Activated CD8-positive, alpha-beta T cell treated with anti-CD3 and anti-CD28 coated beads, Interleukin-2, amount 10 ng/mL, durations not matched to agents 7 days and 5 days (primary cell): ENCODE results near the gene OR1S1. TPM values are rescaled to one million over a fixed set of nuclear protein-coding genes. Genes with fewer than 3 reads are reported as not detected.
"Not testable (repeated sequence)": the region's sequence is repeated elsewhere in the genome, so short reads cannot be mapped to it uniquely, and the experiment has no call there.

ENCODE experiments used
- ATAC-seq: fragments of 150-1000 bp; cut with Tn5 transposase; one replicate; pipeline ENCODE4 v1.10.0; 2021; ENCODE audit warnings: moderate library complexity
- CTCF ChIA-PET: fragments of 350-600 bp; sonication (Branson Sonifier 250); formaldehyde crosslinking; loops from one replicate; lab custom pipeline; 2021; ENCODE audit warnings: antibody characterized with exemption; lab: Charles Lee
- POLR2A ChIA-PET: fragments of 350-600 bp; sonication (Branson Sonifier 250); formaldehyde crosslinking; loops from one replicate; lab custom pipeline; 2021; ENCODE audit warnings: antibody characterized with exemption; lab: Charles Lee
- DNase-seq: peaks from one replicate; pipeline ENCODE4 v3.0.0-alpha.2; 2020
- H3K27ac Mint-ChIP-seq: one replicate; pipeline ENCODE4 v1.8.0; 2021; ENCODE audit warnings: mild to moderate bottlenecking, mixed read lengths
- H3K27me3 Mint-ChIP-seq: one replicate; pipeline ENCODE4 v1.8.0; 2021; ENCODE audit warnings: low read depth, mixed read lengths
- H3K36me3 Mint-ChIP-seq: one replicate; pipeline ENCODE4 v1.8.0; 2021; ENCODE audit warnings: low read depth, mixed read lengths
- H3K4me1 Mint-ChIP-seq: one replicate; pipeline ENCODE4 v1.8.0; 2021; ENCODE audit warnings: low read depth, mixed read lengths
- H3K4me3 Mint-ChIP-seq: one replicate; pipeline ENCODE4 v1.8.0; 2021; ENCODE audit warnings: mild to moderate bottlenecking, mixed read lengths
- H3K9me3 Mint-ChIP-seq: one replicate; pipeline ENCODE4 v1.8.0; 2022; ENCODE audit warnings: mixed read lengths; ENCODE audit not compliant: insufficient read depth
- total RNA-seq, 2 experiments: library from RNA; stranded (reverse); gene quantifications; one replicate each; pipeline ENCODE4 v1.2.3, GENCODE V29; 2021

The OR1S1 gene
- total RNA-seq: not detected

DNA sequence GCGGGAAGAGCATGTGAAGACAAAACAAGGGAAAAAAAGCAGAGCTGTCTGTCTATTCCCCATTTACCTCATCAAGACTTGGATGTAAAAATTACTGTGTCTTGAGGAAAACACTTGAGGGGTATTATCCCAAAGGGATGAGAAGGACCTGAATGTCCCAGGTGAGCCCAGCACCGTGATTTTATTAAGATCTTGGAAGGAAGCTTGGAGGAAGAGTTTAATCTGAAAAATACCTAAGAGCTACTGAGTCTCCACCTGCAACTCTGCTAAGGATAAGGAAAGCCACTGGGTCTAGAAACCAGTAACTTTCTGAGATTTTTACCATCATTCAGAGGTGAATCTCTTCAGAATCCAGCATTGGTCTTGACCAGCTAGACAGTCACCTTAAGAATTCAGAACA lies at the start of gene OR1S1:
Gene OR1S1 (plus strand): TSS at position 301 of the 400 bp plus-strand sequence.
- not testable (repeated sequence) for DNase-seq

GRCh38 chr11:58164389-58164788 lies 48.1 kb upstream of the OR1S1 start:
- no peak for DNase-seq
- H3K4me3 Mint-ChIP-seq: no peak overlapping the region
- H3K27ac Mint-ChIP-seq: no peak overlapping the region
- ChIA-PET POLR2A (no interaction called here), CTCF (no interaction called here)
- H3K27me3 Mint-ChIP-seq: no peaks in the 10 kb centered on the region
- no peak for ATAC-seq
- H3K4me1 Mint-ChIP-seq: no peaks in the 10 kb centered on the region
- no peaks in the 10 kb centered on the region for H3K9me3 Mint-ChIP-seq
- no peaks in the 10 kb centered on the region for H3K36me3 Mint-ChIP-seq

More for the DNA sequence above, at the start of gene OR1S1:
- H3K4me1 Mint-ChIP-seq, CTCF ChIA-PET, ATAC-seq, H3K36me3 Mint-ChIP-seq, POLR2A ChIA-PET, H3K9me3 Mint-ChIP-seq, H3K4me3 Mint-ChIP-seq, H3K27ac Mint-ChIP-seq, H3K27me3 Mint-ChIP-seq: not testable (repeated sequence)

DNA sequence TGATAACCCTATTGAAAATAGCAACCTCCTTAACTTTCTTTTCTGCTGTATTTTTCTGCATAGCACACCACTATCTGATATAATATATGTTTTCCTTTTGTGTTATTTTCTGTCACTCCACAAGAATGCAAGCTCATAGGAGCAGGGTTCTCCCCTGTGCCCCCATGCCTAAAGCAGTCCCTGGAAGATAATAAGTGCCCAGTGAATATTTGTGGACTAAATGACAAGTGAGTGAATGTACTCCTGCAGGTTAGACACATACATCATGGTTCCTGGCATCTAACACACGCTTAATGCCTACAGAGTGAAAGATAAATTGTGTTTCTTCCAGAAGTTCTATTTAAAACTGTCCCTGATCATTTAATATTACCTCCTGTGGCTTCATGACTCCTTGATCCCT lies 47.5 kb upstream of the OR1S1 start:
- Mint-ChIP-seq H3K36me3 (no peaks in the 10 kb centered on the region), H3K4me1 (no peaks in the 10 kb centered on the region), H3K4me3 (no peak overlapping the region), H3K9me3 (no peaks in the 10 kb centered on the region), H3K27ac (no peak overlapping the region), H3K27me3 (no peaks in the 10 kb centered on the region)
- no peak for ATAC-seq
- ChIA-PET CTCF (no interaction called here), POLR2A (no interaction called here)
- no peak for DNase-seq

DNA sequence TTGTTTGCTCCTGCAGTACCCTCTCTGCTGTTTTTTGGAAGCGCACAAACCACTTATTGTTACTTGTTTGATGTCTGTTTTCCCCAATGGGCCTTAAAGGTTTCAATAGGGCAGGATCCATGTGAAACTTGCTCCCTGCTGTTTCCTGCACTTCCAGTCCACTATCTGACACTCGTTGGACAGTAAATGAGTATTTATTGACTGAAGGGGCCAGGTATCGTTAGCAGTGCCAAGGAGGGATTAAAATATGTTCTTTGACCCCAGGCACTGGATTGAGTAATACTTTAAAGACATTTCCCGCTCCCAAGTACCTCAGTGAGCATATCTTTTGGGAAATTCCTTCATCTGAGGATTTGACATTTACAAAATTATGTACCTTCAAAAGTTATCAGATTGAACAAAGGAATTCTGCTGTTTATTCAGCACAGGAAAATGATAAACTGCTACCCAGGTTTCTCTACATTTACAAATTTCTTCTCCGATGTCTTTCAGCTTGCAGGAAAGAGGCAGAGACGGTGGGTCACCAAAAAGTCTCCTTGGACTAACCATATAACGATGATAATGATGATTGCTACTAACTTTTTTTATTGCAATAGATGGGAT lies 46.9 kb upstream of the OR1S1 start:
- H3K4me3 Mint-ChIP-seq: no peak overlapping the region
- no peaks in the 10 kb centered on the region for H3K27me3 Mint-ChIP-seq
- no peaks in the 10 kb centered on the region for H3K9me3 Mint-ChIP-seq
- H3K4me1 Mint-ChIP-seq: no peaks in the 10 kb centered on the region
- DNase-seq: no peak
- no peak overlapping the region for H3K27ac Mint-ChIP-seq
- no peak for ATAC-seq
- ChIA-PET POLR2A (no interaction called here), CTCF (no interaction called here)
- H3K36me3 Mint-ChIP-seq: no peaks in the 10 kb centered on the region

DNA sequence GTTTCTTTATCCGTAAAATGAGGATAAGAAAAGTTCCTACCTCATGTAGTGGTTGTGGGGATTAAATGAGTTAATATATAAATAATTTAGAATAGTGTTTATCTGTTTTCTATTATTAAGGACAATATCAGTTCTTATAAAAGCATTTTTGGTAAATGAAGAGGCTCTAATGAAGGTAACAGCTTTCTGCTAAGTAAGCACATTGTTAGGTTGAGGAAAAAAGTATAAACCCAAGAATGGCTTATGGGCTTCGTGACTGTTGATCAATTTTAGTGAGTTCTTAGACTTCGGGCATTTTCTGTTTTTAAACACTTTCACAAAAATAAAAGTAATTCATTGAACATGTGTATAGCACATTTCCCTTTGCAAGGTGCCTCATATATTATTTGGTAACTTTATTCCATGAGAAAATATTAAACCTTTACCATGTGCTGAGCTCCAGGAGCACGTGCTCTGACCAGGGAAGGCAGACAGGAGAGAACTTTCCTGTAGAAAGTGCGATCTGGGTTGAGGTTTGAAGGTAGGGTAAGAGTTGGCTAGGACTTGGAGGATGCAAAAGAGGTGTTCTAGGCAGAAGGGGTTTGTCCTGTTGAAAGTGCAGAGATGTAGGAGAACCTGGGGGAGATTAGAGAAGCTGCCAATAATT lies 35.0 kb upstream of the OR1S1 start:
- H3K4me3 Mint-ChIP-seq: no peak overlapping the region
- no peaks in the 10 kb centered on the region for H3K9me3 Mint-ChIP-seq
- no peak for ATAC-seq
- DNase-seq: no peak
- no peaks in the 10 kb centered on the region for H3K4me1 Mint-ChIP-seq
- ChIA-PET POLR2A (no interaction called here), CTCF (no interaction called here)
- H3K27me3 Mint-ChIP-seq: no peaks in the 10 kb centered on the region
- no peak overlapping the region for H3K27ac Mint-ChIP-seq
- no peaks in the 10 kb centered on the region for H3K36me3 Mint-ChIP-seq

- ATAC-seq (no peak), DNase-seq (no peak)
- Mint-ChIP-seq H3K4me3 (no peak overlapping the region), H3K36me3 (no peaks in the 10 kb centered on the region), H3K9me3 (no peaks in the 10 kb centered on the region), H3K4me1 (no peaks in the 10 kb centered on the region), H3K27ac (no peak overlapping the region), H3K27me3 (no peaks in the 10 kb centered on the region)
- ChIA-PET CTCF (no interaction called here), POLR2A (no interaction called here)
Observed at GRCh38 chr11:58178444-58178843, 34.1 kb upstream of the OR1S1 start.

DNA sequence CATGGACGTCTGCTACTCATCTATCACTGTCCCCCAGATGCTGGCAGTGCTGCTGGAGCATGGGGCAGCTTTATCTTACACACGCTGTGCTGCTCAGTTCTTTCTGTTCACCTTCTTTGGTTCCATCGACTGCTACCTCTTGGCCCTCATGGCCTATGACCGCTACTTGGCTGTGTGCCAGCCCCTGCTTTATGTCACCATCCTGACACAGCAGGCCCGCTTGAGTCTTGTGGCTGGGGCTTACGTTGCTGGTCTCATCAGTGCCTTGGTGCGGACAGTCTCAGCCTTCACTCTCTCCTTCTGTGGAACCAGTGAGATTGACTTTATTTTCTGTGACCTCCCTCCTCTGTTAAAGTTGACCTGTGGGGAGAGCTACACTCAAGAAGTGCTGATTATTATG lies 32.9 kb upstream of the OR1S1 start:
- CTCF ChIA-PET: no interaction called here
- ATAC-seq: no peak

GRCh38 chr11:58186938-58187337 lies 25.6 kb upstream of the OR1S1 start:
- Mint-ChIP-seq H3K36me3 (no peaks in the 10 kb centered on the region), H3K9me3 (no peaks in the 10 kb centered on the region), H3K4me3 (no peak overlapping the region), H3K4me1 (no peaks in the 10 kb centered on the region), H3K27ac (no peak overlapping the region), H3K27me3 (no peaks in the 10 kb centered on the region)
- DNase-seq (no peak), ATAC-seq (no peak)
- ChIA-PET CTCF (no interaction called here), POLR2A (no interaction called here)

More for the DNA sequence above, 32.9 kb upstream of the OR1S1 start:
- no peak overlapping the region for H3K27ac Mint-ChIP-seq
- POLR2A ChIA-PET: no interaction called here
- H3K9me3 Mint-ChIP-seq: no peaks in the 10 kb centered on the region
- DNase-seq: no peak
- H3K36me3 Mint-ChIP-seq: no peaks in the 10 kb centered on the region
- no peaks in the 10 kb centered on the region for H3K4me1 Mint-ChIP-seq
- no peaks in the 10 kb centered on the region for H3K27me3 Mint-ChIP-seq
- no peak overlapping the region for H3K4me3 Mint-ChIP-seq

DNA sequence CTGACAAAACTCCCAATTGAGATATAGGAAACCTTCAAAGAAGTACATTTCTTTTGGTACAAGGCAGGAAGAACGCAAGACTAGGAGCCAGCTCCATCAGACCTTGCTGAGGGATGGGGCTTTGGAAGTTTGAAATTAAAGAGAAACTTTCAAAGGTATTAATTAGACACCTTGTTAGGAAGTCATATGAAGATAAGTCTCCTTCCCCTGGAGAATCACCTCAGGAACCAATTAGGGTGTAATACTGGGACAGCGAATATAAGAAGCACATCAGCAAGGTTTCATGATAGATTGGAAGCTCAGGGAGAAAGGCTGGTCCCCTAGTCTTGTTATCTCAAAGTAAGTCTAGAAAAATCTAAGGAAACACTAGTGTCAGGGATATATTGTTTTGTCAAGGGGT lies 23.8 kb upstream of the OR1S1 start, which contains the start of gene OR9Q2:
Gene OR9Q2 (plus strand): TSS at position 301 of the 400 bp plus-strand sequence. CDS start 1,421 bp downstream, outside the sequence.
- H3K4me1 Mint-ChIP-seq: no peaks in the 10 kb centered on the region
- H3K27ac Mint-ChIP-seq: no peak within 1 kb of the TSS
- no peaks in the 10 kb centered on the region for H3K36me3 Mint-ChIP-seq
- ChIA-PET POLR2A (no interaction called here), CTCF (no interaction called here)
- no peaks in the 10 kb centered on the region for H3K9me3 Mint-ChIP-seq
- no peak for ATAC-seq
- no peak for DNase-seq
- H3K27me3 Mint-ChIP-seq: no peaks in the 10 kb centered on the region
- H3K4me3 Mint-ChIP-seq: no peak within 1 kb of the TSS

- Mint-ChIP-seq H3K4me1 (no peaks in the 10 kb centered on the region), H3K36me3 (no peaks in the 10 kb centered on the region), H3K4me3 (no peak overlapping the region), H3K27me3 (no peaks in the 10 kb centered on the region), H3K27ac (no peak overlapping the region), H3K9me3 (no peaks in the 10 kb centered on the region)
- ATAC-seq (no peak), DNase-seq (no peak)
- ChIA-PET CTCF (no interaction called here), POLR2A (no interaction called here)
Observed at GRCh38 chr11:58192229-58192628, 20.3 kb upstream of the OR1S1 start.

DNA sequence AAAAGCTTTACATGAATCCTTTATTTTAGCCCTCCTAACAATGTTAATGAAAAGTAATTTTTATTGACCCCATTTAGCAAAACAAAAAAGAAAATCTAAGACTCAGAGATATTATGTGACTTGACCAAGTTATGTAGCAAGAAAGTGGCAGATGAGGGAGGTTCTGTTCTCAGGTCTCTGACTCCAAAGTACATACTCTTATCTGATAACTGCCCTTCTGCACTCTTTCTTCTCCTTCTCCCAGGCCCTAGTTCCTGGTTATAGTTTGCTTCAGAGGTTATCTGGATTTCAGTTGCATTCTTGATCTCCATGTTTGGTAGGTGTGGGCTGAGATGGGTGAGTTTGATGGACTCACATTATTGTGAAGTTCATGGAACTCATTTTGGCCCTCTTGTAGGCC lies 19.1 kb upstream of the OR1S1 start:
- Mint-ChIP-seq H3K9me3 (no peaks in the 10 kb centered on the region), H3K27ac (no peak overlapping the region), H3K27me3 (no peaks in the 10 kb centered on the region), H3K4me3 (no peak overlapping the region), H3K4me1 (no peaks in the 10 kb centered on the region), H3K36me3 (no peaks in the 10 kb centered on the region)
- ChIA-PET CTCF (no interaction called here), POLR2A (no interaction called here)
- DNase-seq (no peak), ATAC-seq (no peak)

GRCh38 chr11:58195939-58196338 lies 16.6 kb upstream of the OR1S1 start:
- no peaks in the 10 kb centered on the region for H3K4me1 Mint-ChIP-seq
- H3K4me3 Mint-ChIP-seq: no peak overlapping the region
- no peak for ATAC-seq
- ChIA-PET POLR2A (no interaction called here), CTCF (no interaction called here)
- H3K9me3 Mint-ChIP-seq: no peaks in the 10 kb centered on the region
- no peak for DNase-seq
- no peaks in the 10 kb centered on the region for H3K36me3 Mint-ChIP-seq
- H3K27ac Mint-ChIP-seq: no peak overlapping the region
- H3K27me3 Mint-ChIP-seq: no peaks in the 10 kb centered on the region
